Testis (tissue), 2 donors: ENCODE data around the gene CRIP2.

ENCODE experiments used
- POLR2A ChIP-seq: fragments of 450-650 bp; IDR thresholded peaks from one replicate; pipeline ENCODE4 v1.6.1; 2017; ENCODE audit warnings: antibody characterized with exemption, mild to moderate bottlenecking, moderate library complexity
- TF ChIP-seq, protein P1 (sequence below), 3 experiments: fragments of 450-650 bp in 2 of 3; fragments of 200-600 bp in 1 of 3; sonication (generic) in 1 of 3; IDR thresholded peaks; one replicate each; pipeline ENCODE4 v1.5.1; 2016 to 2019; ENCODE audit warnings: antibody characterized with exemption in 3 of 3, mild to moderate bottlenecking in 2 of 3, moderate library complexity in 1 of 3

- TF ChIP-seq, protein P1, sequence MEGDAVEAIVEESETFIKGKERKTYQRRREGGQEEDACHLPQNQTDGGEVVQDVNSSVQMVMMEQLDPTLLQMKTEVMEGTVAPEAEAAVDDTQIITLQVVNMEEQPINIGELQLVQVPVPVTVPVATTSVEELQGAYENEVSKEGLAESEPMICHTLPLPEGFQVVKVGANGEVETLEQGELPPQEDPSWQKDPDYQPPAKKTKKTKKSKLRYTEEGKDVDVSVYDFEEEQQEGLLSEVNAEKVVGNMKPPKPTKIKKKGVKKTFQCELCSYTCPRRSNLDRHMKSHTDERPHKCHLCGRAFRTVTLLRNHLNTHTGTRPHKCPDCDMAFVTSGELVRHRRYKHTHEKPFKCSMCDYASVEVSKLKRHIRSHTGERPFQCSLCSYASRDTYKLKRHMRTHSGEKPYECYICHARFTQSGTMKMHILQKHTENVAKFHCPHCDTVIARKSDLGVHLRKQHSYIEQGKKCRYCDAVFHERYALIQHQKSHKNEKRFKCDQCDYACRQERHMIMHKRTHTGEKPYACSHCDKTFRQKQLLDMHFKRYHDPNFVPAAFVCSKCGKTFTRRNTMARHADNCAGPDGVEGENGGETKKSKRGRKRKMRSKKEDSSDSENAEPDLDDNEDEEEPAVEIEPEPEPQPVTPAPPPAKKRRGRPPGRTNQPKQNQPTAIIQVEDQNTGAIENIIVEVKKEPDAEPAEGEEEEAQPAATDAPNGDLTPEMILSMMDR (IDR thresholded peaks at IDR 0.05): no peak
- TF ChIP-seq POLR2A: no peak
Measured at GRCh38 chr14:105482486-105483110, 8.0 kb downstream of the CRIP2 start.
